ENCODE measurements around the gene CYP2A7.

DNA sequence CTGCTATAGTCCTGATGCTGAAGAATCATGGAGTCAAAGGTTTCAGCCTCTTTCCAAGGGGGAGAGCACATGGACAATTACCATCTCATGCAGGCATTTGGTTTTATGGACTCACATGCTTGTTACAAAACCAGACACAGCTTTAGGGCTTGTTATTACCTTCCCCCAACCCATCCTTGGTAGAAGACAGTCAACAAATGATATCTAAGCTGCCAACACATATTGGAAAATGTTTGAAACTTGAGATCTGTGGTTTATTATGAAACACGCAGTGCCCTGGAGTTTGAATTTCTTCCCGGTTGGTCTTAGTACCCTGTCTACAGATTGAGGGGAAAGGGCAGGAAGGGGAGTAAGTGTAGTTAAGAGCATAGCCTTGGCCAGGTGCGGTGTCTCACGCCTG is 19.2 kb downstream of the CYP2A7 start:
- TF ChIP-seq, protein P1, sequence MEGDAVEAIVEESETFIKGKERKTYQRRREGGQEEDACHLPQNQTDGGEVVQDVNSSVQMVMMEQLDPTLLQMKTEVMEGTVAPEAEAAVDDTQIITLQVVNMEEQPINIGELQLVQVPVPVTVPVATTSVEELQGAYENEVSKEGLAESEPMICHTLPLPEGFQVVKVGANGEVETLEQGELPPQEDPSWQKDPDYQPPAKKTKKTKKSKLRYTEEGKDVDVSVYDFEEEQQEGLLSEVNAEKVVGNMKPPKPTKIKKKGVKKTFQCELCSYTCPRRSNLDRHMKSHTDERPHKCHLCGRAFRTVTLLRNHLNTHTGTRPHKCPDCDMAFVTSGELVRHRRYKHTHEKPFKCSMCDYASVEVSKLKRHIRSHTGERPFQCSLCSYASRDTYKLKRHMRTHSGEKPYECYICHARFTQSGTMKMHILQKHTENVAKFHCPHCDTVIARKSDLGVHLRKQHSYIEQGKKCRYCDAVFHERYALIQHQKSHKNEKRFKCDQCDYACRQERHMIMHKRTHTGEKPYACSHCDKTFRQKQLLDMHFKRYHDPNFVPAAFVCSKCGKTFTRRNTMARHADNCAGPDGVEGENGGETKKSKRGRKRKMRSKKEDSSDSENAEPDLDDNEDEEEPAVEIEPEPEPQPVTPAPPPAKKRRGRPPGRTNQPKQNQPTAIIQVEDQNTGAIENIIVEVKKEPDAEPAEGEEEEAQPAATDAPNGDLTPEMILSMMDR (IDR thresholded peaks at IDR 0.05), result no peak
- TF ChIP-seq POLR2A (IDR thresholded peaks at IDR 0.05; ENCODE audit: low read depth), result no peak
- TF ChIP-seq EP300 (IDR thresholded peaks at IDR 0.05), result no peak

Measured in esophagus muscularis mucosa (tissue), 4 donors.